HG03442 (cell line): ENCODE measurements around the gene IQCH.
"Not testable (repeated sequence)": the region's sequence is repeated elsewhere in the genome, so short reads cannot be mapped to it uniquely, and the experiment has no call there.

Experiments
- ATAC-seq: cut with Tn5 transposase; IDR thresholded peaks from one replicate; pipeline ENCODE4 v1.9.1; 2021; ENCODE audit warnings: mild to moderate bottlenecking, moderate library complexity; ENCODE audit not compliant: unreplicated experiment

The IQCH gene

GRCh38 chr15:67422296-67422695, 167.7 kb downstream of the IQCH start:
- ATAC-seq, result no peak

- no peak for ATAC-seq
These were observed 179.0 kb downstream of the IQCH start for GRCh38 chr15:67433495-67434099.

DNA sequence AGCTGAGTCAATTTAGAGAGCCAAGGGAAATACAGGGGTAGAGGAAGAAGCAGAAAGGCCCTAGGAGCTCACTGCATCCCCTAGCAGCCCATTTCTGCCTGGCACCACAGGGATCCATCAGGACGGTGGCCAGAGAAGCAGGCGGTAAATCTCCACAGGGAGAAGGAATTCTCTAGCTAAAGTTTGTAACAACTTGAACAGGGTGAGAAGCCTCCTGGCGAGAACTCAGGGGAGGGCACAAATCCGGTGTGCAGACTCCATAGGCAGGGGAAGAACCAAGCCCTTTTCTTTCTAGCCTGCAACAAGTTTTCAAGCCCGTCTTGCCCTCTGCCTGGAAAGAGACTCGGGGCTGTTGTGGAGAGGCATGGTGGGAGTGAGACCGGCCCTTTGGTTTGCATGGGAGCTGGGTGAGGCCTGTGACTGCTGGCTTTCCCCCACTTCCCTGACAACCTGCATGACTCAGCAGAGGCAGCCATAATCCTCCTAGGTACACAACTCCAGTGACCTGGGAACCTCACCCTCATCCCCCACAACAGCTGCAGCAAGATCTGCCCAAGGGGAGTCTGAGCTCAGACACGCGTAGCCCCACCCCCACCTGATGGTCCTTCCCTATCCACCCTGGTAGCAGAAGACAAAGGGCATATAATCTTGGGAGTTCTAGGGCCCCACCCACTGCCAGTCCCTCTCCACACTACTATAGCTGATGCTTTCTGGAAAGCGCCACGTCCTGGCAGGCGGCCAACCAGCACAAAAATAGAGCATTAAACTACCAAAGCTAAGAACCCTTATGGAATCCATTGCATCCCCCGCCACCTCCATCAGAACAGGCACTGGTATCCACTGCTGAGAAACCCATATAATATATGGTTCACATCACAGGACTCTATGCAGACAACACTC, 182.0 kb downstream of the IQCH start:
- ATAC-seq, result not testable (repeated sequence)

GRCh38 chr15:67444100-67444499, 189.5 kb downstream of the IQCH start:
- no peak for ATAC-seq

GRCh38 chr15:67446449-67446848, 191.9 kb downstream of the IQCH start:
- no peak for ATAC-seq

DNA sequence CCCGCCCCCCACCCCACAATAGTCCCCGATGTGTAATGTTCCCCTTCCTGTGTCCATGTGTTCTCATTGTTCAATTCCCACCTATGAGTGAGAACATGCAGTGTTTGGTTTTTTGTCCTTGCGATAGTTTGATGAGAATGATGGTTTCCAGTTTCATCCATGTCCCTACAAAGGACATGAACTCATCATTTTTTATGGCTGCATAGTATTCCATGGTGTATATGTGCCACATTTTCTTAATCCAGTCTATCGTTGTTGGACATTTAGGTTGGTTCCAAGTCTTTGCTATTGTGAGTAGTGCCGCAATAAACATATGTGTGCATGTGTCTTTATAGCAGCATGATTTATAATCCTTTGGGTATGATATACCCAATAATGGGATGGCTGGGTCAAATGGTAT, 193.8 kb downstream of the IQCH start:
- not testable (repeated sequence) for ATAC-seq

- not testable (repeated sequence) for ATAC-seq
These were observed 199.1 kb downstream of the IQCH start for GRCh38 chr15:67453703-67454102.

DNA sequence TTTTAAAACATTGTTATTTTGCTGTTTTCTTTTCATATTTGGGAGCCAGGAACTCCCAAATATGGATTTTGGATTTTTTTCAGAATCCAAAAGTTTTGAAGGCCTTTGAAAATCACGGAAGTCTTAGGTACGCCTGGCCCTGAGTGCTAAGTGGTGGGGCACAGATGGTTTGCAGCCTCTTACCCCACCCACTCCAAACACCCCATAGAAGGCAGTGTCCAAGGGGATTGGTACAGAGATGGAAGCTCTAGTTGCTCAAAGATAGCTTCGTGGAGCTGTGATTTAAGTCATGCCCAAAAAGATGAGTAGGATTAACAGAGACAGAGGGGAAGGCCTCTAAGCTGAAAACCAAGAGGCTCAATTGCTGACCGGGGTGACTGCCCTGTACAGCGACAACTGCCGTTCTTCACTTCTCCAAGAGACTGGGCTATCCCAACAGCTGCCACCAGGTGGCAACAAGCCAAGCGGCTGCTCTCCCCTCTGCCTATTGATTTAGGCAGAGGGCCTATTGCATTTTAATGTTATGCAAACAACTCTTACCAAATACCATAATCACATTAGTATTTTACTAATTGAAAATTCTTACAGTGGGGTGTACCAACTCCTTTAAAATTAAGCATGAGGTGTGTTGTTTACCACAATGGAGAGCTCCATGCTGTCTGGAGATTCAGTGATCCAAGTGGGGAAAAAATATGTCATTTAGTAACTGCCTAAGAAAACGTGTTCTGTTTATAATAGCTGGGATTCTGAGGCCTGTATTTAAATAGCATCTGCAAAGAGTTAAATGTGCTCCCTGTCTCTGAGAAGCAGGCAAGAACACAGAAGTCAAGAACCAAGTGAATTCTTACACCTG, 202.3 kb downstream of the IQCH start:
- ATAC-seq, result no peak

GRCh38 chr15:67458331-67459029, 203.9 kb downstream of the IQCH start:
- no peak for ATAC-seq

DNA sequence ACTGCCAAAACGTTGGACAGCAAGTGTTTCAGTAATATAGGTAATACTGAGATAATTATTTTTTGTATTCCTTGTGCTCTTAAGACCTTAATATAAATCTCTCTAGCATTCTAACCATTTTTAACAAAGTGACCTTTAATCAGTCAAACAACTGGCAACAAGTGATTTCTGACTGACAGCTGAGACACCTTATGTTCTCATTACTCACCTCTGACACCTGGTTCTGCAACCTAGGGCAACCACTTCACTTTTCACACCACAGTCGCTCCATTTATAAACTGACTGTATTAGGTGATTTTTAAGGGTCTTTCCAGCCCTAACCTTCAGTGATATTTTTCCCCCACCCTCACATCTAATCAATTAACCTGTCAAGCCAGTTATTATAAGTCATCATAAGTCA, 205.9 kb downstream of the IQCH start:
- no peak for ATAC-seq

- no peak for ATAC-seq
These were observed 207.1 kb downstream of the IQCH start for GRCh38 chr15:67461735-67462134.

DNA sequence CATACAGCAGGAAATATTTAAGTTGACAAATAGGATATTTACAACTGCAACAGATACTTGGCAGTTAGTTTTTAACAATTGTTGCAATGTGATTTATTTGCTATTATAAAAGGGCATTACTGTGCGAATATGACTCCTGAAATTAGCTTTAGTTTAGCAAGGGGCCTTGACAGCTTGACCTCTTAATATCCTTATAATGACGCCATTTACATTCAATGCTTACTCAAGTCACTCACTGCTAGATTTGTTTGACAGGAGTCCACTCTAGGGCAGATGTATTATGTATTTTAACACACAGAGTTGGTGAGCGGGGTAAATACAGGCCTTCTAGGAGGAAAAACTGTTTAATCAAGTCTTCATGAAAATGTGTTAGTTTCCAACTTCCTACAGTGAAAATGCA, 208.3 kb downstream of the IQCH start:
- no peak for ATAC-seq

DNA sequence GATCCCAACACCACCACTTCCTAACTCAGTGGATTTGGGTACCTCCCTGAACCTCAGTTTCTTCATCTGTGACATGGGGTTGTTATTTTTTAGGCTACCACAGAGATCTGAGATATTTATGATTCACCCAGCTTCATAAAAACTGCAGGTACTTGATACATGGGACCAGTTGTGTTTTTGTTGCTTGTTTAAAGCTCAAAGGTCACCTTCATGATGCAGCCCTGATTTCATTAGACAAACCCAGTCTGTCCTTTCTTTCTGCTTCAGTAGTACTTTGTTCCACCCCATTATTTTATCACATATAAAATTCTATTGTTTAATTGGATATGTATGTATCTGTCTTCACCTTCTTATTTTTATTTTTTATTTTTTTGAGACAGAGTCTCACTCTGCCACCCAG, 208.9 kb downstream of the IQCH start:
- no peak for ATAC-seq

DNA sequence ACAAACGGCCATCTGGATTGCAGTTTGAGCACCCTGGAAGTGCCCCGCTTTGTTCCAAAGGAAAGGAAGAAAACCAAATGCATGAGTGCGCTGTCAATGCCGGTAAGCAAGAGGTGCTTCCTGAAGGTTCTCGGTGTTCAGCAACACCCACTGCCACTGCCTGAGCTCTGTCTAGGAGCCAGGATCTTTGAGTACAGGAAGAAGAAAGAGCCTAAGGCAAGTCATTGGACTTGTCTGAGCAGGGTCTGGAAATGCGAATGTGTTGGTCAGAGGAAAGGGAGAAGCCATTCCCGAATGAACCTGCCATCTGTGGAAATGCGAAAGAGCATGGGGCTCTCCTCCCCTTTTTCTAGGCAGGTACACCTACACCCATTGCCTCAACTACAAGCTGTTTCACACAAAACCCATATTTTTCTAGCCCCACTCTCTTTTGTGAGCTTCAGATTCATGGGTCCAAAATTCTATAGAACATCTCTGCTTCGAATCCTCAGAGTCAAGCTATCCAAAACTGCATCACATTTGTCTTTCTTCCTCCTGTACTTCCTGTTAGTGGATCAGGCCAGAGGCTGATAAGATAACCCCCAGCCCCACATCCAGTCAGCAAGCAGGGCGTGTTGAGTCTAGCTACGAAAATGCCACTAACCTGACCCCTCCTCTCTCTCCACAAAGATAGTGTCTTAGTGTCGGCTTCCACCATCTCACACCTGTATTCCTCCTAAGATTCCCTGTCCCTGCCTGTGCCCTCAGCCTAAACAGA, 210.8 kb downstream of the IQCH start:
- ATAC-seq, result no peak

- ATAC-seq, result no peak
These were observed 213.8 kb downstream of the IQCH start for GRCh38 chr15:67468416-67468815.

GRCh38 chr15:67469680-67470079, 215.1 kb downstream of the IQCH start:
- no peak for ATAC-seq

GRCh38 chr15:67472957-67473356, 218.4 kb downstream of the IQCH start:
- ATAC-seq, result no peak

GRCh38 chr15:67474405-67475110, 220.0 kb downstream of the IQCH start:
- no peak for ATAC-seq

DNA sequence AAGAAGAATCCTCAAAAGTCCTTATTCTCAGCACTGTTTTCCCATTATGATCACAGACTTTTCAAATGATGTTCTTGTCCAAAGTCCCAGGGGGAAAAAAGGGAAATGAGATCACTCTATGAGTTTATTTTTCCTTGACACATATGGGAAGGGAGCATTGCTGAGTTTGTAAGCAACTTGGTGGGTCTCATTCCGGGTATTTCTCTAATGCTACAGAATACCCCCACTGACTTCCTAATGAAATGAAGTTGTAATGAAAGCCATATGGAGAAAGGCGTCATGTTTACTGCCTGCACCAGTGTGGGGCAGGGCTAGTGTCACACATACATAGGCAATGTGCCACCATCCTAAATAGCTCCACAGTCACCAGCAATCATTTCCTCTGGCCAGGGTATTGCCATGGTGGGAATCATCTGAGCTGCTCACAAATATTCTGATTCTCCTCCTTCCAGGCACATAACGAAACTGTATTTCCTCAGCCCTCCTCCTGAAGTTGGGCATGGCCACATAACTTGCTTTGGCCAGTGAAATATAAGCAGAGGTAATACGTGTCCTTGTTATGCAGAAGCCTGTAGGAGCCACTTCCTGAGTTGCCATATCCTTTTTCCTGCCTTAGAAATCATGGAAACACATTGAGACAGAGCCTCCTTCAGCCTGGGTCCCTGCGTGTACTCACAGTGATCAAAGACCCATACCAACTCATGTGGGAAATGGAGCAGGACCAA, 225.4 kb downstream of the IQCH start:
- no peak for ATAC-seq
